Measurements from ENCODE around the gene HCN4.

The HCN4 gene

GRCh38 chr15:73323374-73323955 is 45.3 kb downstream of the HCN4 start:
- no peak overlapping the region for H3K27ac ChIP-seq
- TF ChIP-seq, protein P1, sequence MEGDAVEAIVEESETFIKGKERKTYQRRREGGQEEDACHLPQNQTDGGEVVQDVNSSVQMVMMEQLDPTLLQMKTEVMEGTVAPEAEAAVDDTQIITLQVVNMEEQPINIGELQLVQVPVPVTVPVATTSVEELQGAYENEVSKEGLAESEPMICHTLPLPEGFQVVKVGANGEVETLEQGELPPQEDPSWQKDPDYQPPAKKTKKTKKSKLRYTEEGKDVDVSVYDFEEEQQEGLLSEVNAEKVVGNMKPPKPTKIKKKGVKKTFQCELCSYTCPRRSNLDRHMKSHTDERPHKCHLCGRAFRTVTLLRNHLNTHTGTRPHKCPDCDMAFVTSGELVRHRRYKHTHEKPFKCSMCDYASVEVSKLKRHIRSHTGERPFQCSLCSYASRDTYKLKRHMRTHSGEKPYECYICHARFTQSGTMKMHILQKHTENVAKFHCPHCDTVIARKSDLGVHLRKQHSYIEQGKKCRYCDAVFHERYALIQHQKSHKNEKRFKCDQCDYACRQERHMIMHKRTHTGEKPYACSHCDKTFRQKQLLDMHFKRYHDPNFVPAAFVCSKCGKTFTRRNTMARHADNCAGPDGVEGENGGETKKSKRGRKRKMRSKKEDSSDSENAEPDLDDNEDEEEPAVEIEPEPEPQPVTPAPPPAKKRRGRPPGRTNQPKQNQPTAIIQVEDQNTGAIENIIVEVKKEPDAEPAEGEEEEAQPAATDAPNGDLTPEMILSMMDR (conservative IDR thresholded peaks at IDR 0.05): no peak

DNA sequence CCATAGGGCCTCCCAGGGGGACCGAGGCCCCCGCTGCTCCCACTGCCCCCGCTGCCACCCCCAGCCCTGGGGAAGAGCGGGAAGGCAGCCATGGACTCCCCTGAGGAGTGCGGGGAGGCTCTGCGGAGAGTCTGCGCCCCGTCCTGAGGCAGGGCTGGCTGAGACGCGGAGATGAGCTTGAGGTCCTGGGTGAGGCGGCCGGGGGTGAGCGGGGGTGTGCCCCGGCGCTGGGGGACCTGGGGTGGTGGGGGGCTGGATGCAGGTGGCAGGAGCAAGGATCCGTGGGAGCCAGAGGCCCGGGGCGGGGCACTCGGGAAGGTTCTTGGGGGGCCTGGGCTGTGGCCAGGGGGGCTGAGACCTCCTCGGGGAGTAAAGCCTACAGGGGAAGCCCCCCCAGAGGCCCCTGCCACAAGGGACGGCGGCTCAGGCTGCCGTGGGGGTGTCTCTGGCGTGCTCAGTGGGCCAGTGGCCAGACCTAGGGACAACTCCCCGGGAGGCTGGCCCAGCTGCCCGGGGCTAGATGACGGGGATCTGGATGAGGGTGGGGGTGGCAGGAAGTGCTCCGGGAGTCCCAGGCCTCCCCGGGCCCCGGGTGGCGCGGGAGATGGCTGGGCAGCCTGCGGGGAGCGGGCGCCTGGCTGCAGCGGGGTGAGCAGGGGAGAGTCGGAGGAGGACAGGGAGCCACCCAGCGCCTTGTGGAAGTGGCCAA is 45.9 kb downstream of the HCN4 start:
- no peak overlapping the region for H3K27ac ChIP-seq
- TF ChIP-seq, protein P1 (conservative IDR thresholded peaks at IDR 0.05): no peak

GRCh38 chr15:73321496-73322450 is 47.0 kb downstream of the HCN4 start:
- TF ChIP-seq, protein P1 (conservative IDR thresholded peaks at IDR 0.05): no peak
- no peak overlapping the region for H3K27ac ChIP-seq

GRCh38 chr15:73320619-73321180 is 48.1 kb downstream of the HCN4 start:
- TF ChIP-seq, protein P1 (conservative IDR thresholded peaks at IDR 0.05): no peak
- H3K27ac ChIP-seq: no peak overlapping the region

GRCh38 chr15:73319460-73320245 is 49.1 kb downstream of the HCN4 start:
- TF ChIP-seq, protein P1 (conservative IDR thresholded peaks at IDR 0.05): no peak
- no peak overlapping the region for H3K27ac ChIP-seq

DNA sequence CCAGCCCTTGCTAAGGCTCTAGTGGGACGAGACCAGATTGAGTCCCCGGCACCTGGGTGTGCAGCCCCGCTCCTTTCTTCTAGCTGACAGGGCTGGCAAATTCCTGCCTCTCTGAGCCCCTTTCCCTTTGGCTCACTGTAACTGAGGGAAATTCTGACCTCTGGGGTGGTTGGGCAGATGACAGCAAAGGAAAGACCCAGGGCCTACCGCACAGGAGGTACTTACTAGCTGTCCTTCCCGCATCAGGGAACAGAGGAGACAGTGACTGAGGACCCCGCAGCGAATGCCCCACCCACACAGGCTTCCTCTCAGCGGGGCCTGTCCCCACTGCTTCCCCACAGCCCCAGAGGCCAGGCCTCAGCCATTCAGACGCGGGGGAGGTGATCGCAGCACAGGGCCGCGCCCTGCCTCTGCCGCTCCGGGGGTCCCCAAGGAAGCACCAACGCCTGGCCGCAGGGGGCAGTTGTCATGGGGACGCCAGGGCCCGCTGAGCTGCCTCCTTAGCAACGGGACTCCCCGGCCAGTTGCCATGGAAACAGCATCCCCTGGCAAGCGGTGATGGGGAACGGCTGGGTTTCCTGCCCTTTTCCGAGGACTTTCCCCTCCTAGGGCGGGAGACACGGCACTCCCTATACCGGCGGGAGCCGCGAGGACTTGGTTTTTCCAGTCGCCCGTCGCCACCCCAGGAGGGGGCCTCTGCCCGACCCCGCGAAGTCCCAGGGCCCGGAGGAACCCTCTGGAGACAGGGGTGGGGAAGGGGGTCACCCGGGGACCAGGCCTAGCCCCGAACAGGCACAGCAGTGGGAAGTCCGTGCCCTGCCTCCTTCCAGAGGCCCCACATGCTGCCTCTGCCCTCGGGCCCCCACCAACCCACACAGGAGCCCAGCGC is 50.1 kb downstream of the HCN4 start:
- TF ChIP-seq, protein P1 (conservative IDR thresholded peaks at IDR 0.05): no peak
- no peak overlapping the region for H3K27ac ChIP-seq
